Gastroesophageal sphincter (tissue), 4 donors: ENCODE results near the gene HNRNPM. TPM values are rescaled to one million over a fixed set of nuclear protein-coding genes. Genes with fewer than 3 reads are reported as not detected.

Source experiments
- ATAC-seq: fragments of 150-250 bp; one replicate; pipeline ENCODE4 v1.9.1; 2016; ENCODE audit warnings: mild to moderate bottlenecking, moderate library complexity
- H3K27ac ChIP-seq, 4 donors: fragments of 200-600 bp; sonication (generic) in 3 of 4; 1 replicate in 3 of 4; 2 replicates in 1 of 4; pipeline ENCODE4 v1.5.1; 2016 to 2019
- H3K27me3 ChIP-seq: fragments of 200-600 bp; sonication (generic); one replicate; pipeline ENCODE4 v1.5.1; 2019
- H3K36me3 ChIP-seq, 2 donors: fragments of 200-600 bp; sonication (generic); one replicate each; pipeline ENCODE4 v1.5.1; 2019; ENCODE audit warnings: control low read depth in 1 of 2
- H3K4me1 ChIP-seq, 3 donors: fragments of 200-600 bp; sonication (generic); 1 replicate in 2 of 3; 2 replicates in 1 of 3; pipeline ENCODE4 v1.5.1; 2016 to 2019; ENCODE audit warnings: control low read depth in 2 of 3
- H3K4me3 ChIP-seq, 2 donors: fragments of 200-600 bp; sonication (generic); one replicate each; pipeline ENCODE4 v1.5.1; 2019; ENCODE audit warnings: mild to moderate bottlenecking in 1 of 2, moderate library complexity in 1 of 2
- H3K9me3 ChIP-seq, 3 donors: fragments of 200-600 bp; sonication (generic); one replicate each; pipeline ENCODE4 v1.5.1; 2017 to 2019; ENCODE audit warnings: control low read depth in 2 of 3
- EP300 ChIP-seq: sonication (generic); formaldehyde crosslinking; IDR thresholded peaks from one replicate; pipeline ENCODE4 v1.6.1; 2017; ENCODE audit warnings: antibody characterized with exemption, mild to moderate bottlenecking
- POLR2A ChIP-seq, 2 donors: fragments of 450-650 bp; IDR thresholded peaks; one replicate each; pipeline ENCODE4 v1.6.1; 2017; ENCODE audit warnings: antibody characterized with exemption in 2 of 2, mild to moderate bottlenecking in 2 of 2, moderate library complexity in 1 of 2
- POLR2AphosphoS5 ChIP-seq: sonication (generic); formaldehyde crosslinking; IDR thresholded peaks from one replicate; pipeline ENCODE4 v1.6.1; 2017; ENCODE audit warnings: antibody characterized with exemption
- WGBS, 2 donors: methylation state at CpG; one replicate each; pipeline ENCODE4 v1.1.5; 2018; ENCODE audit warnings: low coverage in 1 of 2; 5-methylcytosine and 5-hydroxymethylcytosine counted together
- total RNA-seq, 4 donors: library from RNA; depleted of rRNA; stranded (reverse); fragments of >200 nt; gene quantifications; one replicate each; pipeline ENCODE4 v1.1.0, GENCODE V29; 2016
- TF ChIP-seq, protein P1 (sequence below), 4 experiments: fragments of 200-600 bp in 2 of 4; fragments of 450-650 bp in 2 of 4; sonication (generic) in 1 of 4; IDR thresholded peaks; one replicate each; pipeline ENCODE4 v1.5.1; 2017 to 2019; ENCODE audit warnings: antibody characterized with exemption in 4 of 4, mild to moderate bottlenecking in 2 of 4, moderate library complexity in 2 of 4

The HNRNPM gene
- total RNA-seq, 4 donors from 2014 or later, result 75.1 to 120 (median 101) TPM

DNA sequence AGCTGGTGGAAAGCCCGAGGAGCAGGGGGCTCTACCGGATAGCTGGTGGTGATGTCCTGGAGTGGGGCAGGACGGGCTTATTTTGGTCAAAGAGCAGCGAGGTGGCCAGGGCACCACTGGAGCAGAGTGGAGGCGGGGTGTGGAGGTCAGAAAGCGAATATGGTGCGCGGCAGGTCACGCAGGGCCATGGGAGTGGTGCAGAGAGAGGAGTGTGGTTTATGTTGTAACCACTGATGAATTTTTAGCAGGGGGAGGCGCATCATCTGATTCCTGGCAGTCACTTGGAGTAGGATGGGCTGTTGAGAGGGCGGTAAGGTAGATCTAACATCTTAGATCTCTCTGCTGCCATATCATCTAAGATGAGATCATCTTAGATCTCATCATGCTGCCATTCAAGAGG lies 70.5 kb downstream of the HNRNPM start:
- H3K27ac ChIP-seq, result no peak overlapping the region
- no peak overlapping the region for H3K4me3 ChIP-seq
- WGBS, 2 donors, result 73 to 93% methylated on average over 10 to 11 of the region's 11 CpGs

DNA sequence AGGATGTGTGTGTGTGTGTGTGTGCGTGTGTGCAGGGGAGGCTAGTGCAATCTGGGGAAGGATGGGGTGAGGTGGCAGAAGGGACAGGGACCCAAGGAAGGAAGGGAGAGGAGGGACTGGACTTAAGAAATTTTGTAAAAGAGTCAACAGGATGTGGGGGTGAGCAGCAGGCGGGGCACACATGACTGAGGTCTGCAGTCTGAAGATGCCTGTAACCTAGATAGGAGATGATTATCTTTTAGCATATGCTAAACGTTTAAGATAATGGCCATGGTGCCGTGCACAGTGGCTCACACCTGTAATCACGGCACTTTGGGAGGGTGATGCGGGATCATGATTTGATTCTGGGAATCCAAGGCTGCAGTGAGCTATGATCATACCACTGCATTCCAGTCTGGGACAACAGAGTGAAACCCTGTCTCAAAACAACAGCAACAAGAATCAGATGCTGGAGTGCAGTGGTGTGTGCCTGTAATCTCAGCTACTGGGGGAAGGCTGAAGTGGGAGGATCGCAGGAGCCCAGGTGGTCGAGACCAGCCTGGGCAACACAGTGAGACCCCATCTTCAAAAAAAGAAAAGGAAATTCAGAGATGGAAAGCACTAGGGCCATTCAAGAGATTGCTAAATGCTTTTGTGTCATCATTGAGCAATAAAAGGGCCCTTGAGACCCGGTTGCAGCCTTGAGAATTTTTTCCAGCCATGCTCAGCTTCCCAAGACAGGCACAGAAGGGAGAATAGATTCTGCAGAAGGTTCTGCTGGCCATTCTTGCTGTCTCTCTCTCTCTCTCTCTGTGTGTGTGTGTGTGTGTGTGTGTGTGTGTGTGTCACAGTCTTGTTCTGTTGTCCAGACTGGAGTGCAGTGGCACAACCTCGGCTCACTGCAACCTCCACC lies 73.0 kb downstream of the HNRNPM start:
- Histone ChIP-seq H3K36me3 (no peaks in the 10 kb centered on the region), H3K4me1 (peaks cover 4 to 18% (median 10%) of the 10 kb centered on the region in 3 donors), H3K27ac (peak overlapping the region in 1 of 4 donors; percentile 22), H3K4me3 (no peak overlapping the region), H3K27me3 (no peaks in the 10 kb centered on the region), H3K9me3 (no peaks in the 10 kb centered on the region)
- ATAC-seq, result no peak
- TF ChIP-seq POLR2AphosphoS5, result no peak
- TF ChIP-seq EP300, result no peak
- no peak for TF ChIP-seq POLR2A (IDR thresholded peaks at IDR 0.05)
- TF ChIP-seq, protein P1, sequence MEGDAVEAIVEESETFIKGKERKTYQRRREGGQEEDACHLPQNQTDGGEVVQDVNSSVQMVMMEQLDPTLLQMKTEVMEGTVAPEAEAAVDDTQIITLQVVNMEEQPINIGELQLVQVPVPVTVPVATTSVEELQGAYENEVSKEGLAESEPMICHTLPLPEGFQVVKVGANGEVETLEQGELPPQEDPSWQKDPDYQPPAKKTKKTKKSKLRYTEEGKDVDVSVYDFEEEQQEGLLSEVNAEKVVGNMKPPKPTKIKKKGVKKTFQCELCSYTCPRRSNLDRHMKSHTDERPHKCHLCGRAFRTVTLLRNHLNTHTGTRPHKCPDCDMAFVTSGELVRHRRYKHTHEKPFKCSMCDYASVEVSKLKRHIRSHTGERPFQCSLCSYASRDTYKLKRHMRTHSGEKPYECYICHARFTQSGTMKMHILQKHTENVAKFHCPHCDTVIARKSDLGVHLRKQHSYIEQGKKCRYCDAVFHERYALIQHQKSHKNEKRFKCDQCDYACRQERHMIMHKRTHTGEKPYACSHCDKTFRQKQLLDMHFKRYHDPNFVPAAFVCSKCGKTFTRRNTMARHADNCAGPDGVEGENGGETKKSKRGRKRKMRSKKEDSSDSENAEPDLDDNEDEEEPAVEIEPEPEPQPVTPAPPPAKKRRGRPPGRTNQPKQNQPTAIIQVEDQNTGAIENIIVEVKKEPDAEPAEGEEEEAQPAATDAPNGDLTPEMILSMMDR (IDR thresholded peaks at IDR 0.05), result no peak
- 33 to 54% methylated on average over 6 to 9 of the region's 10 CpGs for WGBS, 2 donors

More for the DNA sequence above, 70.5 kb downstream of the HNRNPM start:
- no peaks in the 10 kb centered on the region for H3K9me3 ChIP-seq
- H3K4me1 ChIP-seq, result peaks cover 4 to 34% (median 23%) of the 10 kb centered on the region in 3 donors
- TF ChIP-seq POLR2AphosphoS5 (no peak), POLR2A (IDR thresholded peaks at IDR 0.05) (no peak), EP300 (no peak)
- TF ChIP-seq, protein P1 (IDR thresholded peaks at IDR 0.05), result no peak
- H3K27me3 ChIP-seq, result no peaks in the 10 kb centered on the region
- no peak for ATAC-seq
- peaks cover 0 to 15% of the 10 kb centered on the region in 2 donors for H3K36me3 ChIP-seq

DNA sequence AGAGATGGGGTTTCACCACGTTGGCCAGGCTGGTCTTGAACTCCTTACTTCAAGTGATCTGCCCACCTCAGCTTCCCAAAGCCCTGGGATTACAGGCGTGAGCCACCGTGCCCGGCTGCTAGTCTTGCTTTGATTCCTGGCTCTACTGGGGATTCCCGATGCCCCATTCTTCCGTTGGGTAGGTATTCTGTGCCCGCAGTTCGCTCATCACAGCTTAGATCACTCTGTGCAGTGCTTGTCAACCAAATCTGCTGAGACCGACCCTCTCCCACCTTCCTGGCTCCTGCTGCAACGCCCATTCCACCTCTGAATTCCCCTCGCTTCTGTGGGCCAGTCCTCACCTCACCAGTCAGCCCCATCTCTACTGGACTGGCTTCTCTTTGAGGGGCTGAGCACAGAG lies 73.8 kb downstream of the HNRNPM start:
- TF ChIP-seq POLR2AphosphoS5 (no peak), EP300 (no peak), POLR2A (IDR thresholded peaks at IDR 0.05) (no peak)
- TF ChIP-seq, protein P1 (IDR thresholded peaks at IDR 0.05), result no peak

DNA sequence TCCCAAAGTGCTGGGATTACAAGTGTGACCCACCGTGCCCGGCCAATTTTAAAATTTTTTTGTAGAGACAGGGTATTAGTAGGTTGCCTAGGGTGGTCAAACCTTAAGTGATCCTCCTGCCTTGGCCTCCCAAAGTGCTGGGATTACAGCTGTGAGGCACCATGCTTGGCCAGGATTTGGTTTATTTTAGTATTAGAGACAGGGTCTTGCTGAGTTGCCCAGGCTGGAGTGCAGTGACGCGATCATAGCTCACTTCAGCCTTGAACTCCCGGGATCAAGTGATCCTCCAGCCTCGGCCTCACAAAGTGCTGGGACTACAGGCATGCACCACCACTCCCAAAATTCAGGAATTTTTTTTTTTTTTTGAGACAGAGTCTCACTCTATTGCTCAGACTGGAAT lies 74.6 kb downstream of the HNRNPM start:
- Histone ChIP-seq H3K4me3 (no peak overlapping the region), H3K27me3 (no peaks in the 10 kb centered on the region), H3K27ac (no peak overlapping the region), H3K9me3 (no peaks in the 10 kb centered on the region), H3K36me3 (no peaks in the 10 kb centered on the region), H3K4me1 (peaks cover 0 to 6% (median 3%) of the 10 kb centered on the region in 3 donors)
- TF ChIP-seq POLR2AphosphoS5 (no peak), POLR2A (IDR thresholded peaks at IDR 0.05) (no peak), EP300 (no peak)
- TF ChIP-seq, protein P1 (IDR thresholded peaks at IDR 0.05), result no peak
- no peak for ATAC-seq
- WGBS, 2 donors, result 93 to 96% methylated on average over 4 to 6 of the region's 6 CpGs

More for the DNA sequence above, 73.8 kb downstream of the HNRNPM start:
- H3K27ac ChIP-seq, result peak overlapping the region in 1 of 4 donors; percentile 47
- no peaks in the 10 kb centered on the region for H3K36me3 ChIP-seq
- ATAC-seq, result no peak
- H3K27me3 ChIP-seq, result no peaks in the 10 kb centered on the region
- no peaks in the 10 kb centered on the region for H3K9me3 ChIP-seq
- 78 to 82% methylated on average over 7 to 11 of the region's 11 CpGs for WGBS, 2 donors
- H3K4me1 ChIP-seq, result peaks cover 0 to 11% (median 4%) of the 10 kb centered on the region in 3 donors
- no peak overlapping the region for H3K4me3 ChIP-seq

DNA sequence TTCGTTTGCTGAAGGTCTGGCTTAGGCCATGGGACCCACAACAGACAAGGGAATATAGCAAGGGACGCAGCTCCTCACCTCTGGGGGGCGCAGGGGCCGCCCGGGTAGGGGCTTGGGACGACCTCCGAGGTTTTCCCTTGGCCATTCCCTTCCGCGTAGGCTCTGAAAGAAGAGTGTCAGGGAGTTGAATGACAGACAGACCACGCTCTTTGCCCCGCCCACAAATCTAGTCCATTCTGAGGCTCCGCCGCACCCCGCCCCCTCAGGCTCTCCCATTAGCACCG lies 80.6 kb downstream of the HNRNPM start:
- Histone ChIP-seq H3K4me1 (peaks cover 0 to 20% (median 4%) of the 10 kb centered on the region in 3 donors), H3K4me3 (peak overlapping the region; percentile 33 to 65), H3K9me3 (no peaks in the 10 kb centered on the region), H3K27me3 (no peaks in the 10 kb centered on the region), H3K36me3 (no peaks in the 10 kb centered on the region), H3K27ac (peak overlapping the region; percentile 62 to 91 (median 90))
- no peak for ATAC-seq
- TF ChIP-seq, protein P1 (IDR thresholded peaks at IDR 0.05), result peak in 3 of 4 experiments; percentile 8 to 18 (median 16)
- TF ChIP-seq POLR2AphosphoS5, result no peak
- TF ChIP-seq POLR2A (IDR thresholded peaks at IDR 0.05), result no peak
- TF ChIP-seq EP300, result no peak
- 4 to 8% methylated on average over 4 to 15 of the region's 15 CpGs for WGBS, 2 donors
